PC-9 (cell line): ENCODE data around the gene PPP1R3C. TPM values are rescaled to one million over a fixed set of nuclear protein-coding genes. Genes with fewer than 3 reads are reported as not detected.

Experiments used
- BruUV-seq: library from RNA; stranded (reverse); fragments of 400-500 nt; replicated peaks from 2 replicates; lab custom pipeline; 2021; lab: Mats Ljungman, UMichigan
- CTCF ChIA-PET: fragments of 300-600 bp; sonication (Branson Sonifier 250); formaldehyde crosslinking; loops from one replicate; lab custom pipeline; 2022; ENCODE audit warnings: antibody characterized with exemption; lab: Charles Lee
- POLR2A ChIA-PET: fragments of 300-600 bp; sonication (Branson Sonifier 250); formaldehyde crosslinking; loops from one replicate; lab custom pipeline; 2022; ENCODE audit warnings: antibody characterized with exemption; ENCODE audit not compliant: unreplicated experiment; lab: Charles Lee
- DNase-seq, 2 experiments: peaks; one replicate each; pipeline versions ENCODE4 v3.0.0 to v3.0.0-alpha.2; 2015 to 2022; ENCODE audit warnings: mixed read lengths in 1 of 2
- H2AFZ ChIP-seq: fragments of 200-600 bp; sonication (generic); 2 replicates; pipeline ENCODE4 v1.8.1; 2017; ENCODE audit warnings: antibody characterized with exemption
- H3F3A ChIP-seq: fragments of 200-600 bp; sonication (generic); 2 replicates; pipeline ENCODE4 v1.8.1; 2017; ENCODE audit warnings: antibody characterized with exemption, mild to moderate bottlenecking, low read depth; ENCODE audit not compliant: insufficient read depth
- H3K27ac ChIP-seq: fragments of 200-600 bp; sonication (generic); 2 replicates; pipeline ENCODE4 v1.6.1; 2016; ENCODE audit warnings: mixed run types
- H3K27me3 ChIP-seq: fragments of 200-600 bp; sonication (generic); 2 replicates; pipeline ENCODE4 v1.6.1; 2016; ENCODE audit warnings: low read depth, mixed run types; ENCODE audit not compliant: insufficient read depth
- H3K36me3 ChIP-seq: fragments of 200-600 bp; sonication (generic); 2 replicates; pipeline ENCODE4 v1.6.1; 2016; ENCODE audit warnings: low read depth, mixed run types
- H3K4me1 ChIP-seq: fragments of 200-600 bp; sonication (generic); replicated peaks from 2 replicates; pipeline ENCODE4 v1.6.1; 2016; ENCODE audit warnings: mixed run types; ENCODE audit not compliant: insufficient read depth
- H3K4me2 ChIP-seq: fragments of 200-600 bp; sonication (generic); 2 replicates; pipeline ENCODE4 v1.6.1; 2017; ENCODE audit warnings: mixed run types
- H3K4me3 ChIP-seq: fragments of 200-600 bp; sonication (generic); 2 replicates; pipeline ENCODE4 v1.6.1; 2016; ENCODE audit warnings: mixed run types
- H3K79me2 ChIP-seq: fragments of 200-600 bp; sonication (generic); 2 replicates; pipeline ENCODE4 v1.6.1; 2017; ENCODE audit warnings: low read depth, mixed run types
- H3K9me2 ChIP-seq: fragments of 200-600 bp; sonication (generic); 2 replicates; pipeline ENCODE4 v1.8.1; 2017; ENCODE audit warnings: mild to moderate bottlenecking; ENCODE audit not compliant: insufficient read depth
- H3K9me3 ChIP-seq: fragments of 200-600 bp; sonication (generic); 2 replicates; pipeline ENCODE4 v1.8.1; 2016; ENCODE audit warnings: low read depth; ENCODE audit not compliant: insufficient read depth
- H4K20me1 ChIP-seq: fragments of 200-600 bp; sonication (generic); 2 replicates; pipeline ENCODE4 v1.8.1; 2017; ENCODE audit not compliant: insufficient read depth
- EZH2 ChIP-seq: fragments of 200-600 bp; sonication (generic); IDR thresholded peaks from 2 replicates; pipeline ENCODE4 v1.8.0; 2017; ENCODE audit warnings: antibody characterized with exemption, low read depth
- intact Hi-C: fragments of 100-400 bp; cut with micrococcal nuclease; formaldehyde crosslinking; loops from one replicate; pipeline ENCODE4 v1.10.0; 2022; ENCODE audit not compliant: unreplicated experiment
- total RNA-seq: library from RNA; stranded (reverse); gene quantifications from 2 replicates; pipeline ENCODE4 v1.2.3, GENCODE V29; 2021
- TF ChIP-seq, protein P1 (sequence below): fragments of 200-600 bp; sonication (generic); conservative IDR thresholded peaks from 2 replicates; pipeline ENCODE4 v1.6.1; 2017; ENCODE audit warnings: mixed run types, antibody characterized with exemption, mild to moderate bottlenecking, moderate library complexity

The PPP1R3C gene
- total RNA-seq, 1 experiment from 2014 or later: 1.8 TPM

DNA sequence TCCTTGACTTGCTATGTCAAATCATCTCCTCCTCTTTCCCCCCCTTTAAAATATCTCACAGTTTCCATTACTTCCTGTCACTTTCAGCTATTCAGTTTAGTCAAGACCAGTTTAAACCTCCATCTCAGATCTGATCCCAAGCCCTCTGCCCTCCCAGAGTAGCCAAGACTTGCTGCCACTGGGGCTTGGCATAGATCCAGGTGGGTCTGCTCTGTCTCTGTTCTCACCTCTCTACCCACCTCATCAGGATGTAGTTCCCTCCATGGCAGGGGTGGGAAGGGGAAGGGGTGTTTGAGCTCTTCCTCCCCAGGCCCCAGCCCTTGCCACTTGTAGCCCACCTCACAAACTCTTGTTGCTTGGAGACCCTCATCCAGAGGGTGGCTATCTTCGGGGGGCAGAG, 22.0 kb downstream of the PPP1R3C start:
- no peak overlapping the region for H3K27ac ChIP-seq
- H2AFZ ChIP-seq: no peak overlapping the region
- no peaks in the 10 kb centered on the region for H3K27me3 ChIP-seq
- no peaks in the 10 kb centered on the region for H3K9me2 ChIP-seq
- POLR2A ChIA-PET: no interaction called here
- H3K9me3 ChIP-seq: no peaks in the 10 kb centered on the region
- H3K36me3 ChIP-seq: no peaks in the 10 kb centered on the region
- TF ChIP-seq, protein P1, sequence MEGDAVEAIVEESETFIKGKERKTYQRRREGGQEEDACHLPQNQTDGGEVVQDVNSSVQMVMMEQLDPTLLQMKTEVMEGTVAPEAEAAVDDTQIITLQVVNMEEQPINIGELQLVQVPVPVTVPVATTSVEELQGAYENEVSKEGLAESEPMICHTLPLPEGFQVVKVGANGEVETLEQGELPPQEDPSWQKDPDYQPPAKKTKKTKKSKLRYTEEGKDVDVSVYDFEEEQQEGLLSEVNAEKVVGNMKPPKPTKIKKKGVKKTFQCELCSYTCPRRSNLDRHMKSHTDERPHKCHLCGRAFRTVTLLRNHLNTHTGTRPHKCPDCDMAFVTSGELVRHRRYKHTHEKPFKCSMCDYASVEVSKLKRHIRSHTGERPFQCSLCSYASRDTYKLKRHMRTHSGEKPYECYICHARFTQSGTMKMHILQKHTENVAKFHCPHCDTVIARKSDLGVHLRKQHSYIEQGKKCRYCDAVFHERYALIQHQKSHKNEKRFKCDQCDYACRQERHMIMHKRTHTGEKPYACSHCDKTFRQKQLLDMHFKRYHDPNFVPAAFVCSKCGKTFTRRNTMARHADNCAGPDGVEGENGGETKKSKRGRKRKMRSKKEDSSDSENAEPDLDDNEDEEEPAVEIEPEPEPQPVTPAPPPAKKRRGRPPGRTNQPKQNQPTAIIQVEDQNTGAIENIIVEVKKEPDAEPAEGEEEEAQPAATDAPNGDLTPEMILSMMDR: no peak
- no peak for TF ChIP-seq EZH2
- no peaks in the 10 kb centered on the region for H3K79me2 ChIP-seq
- H3K4me3 ChIP-seq: no peak overlapping the region
- no peak for DNase-seq
- H4K20me1 ChIP-seq: no peaks in the 10 kb centered on the region
- CTCF ChIA-PET: no interaction called here
- peaks cover 19% of the 10 kb centered on the region for H3K4me1 ChIP-seq
- intact Hi-C loops: loop anchor here (10.0 kb wide), 1 partner anchor 676 kb away; no protein-coding TSS in a partner anchor
- no TSS peak for BruUV-seq
- H3F3A ChIP-seq: peaks cover 21% of the 10 kb centered on the region
- no peak overlapping the region for H3K4me2 ChIP-seq

DNA sequence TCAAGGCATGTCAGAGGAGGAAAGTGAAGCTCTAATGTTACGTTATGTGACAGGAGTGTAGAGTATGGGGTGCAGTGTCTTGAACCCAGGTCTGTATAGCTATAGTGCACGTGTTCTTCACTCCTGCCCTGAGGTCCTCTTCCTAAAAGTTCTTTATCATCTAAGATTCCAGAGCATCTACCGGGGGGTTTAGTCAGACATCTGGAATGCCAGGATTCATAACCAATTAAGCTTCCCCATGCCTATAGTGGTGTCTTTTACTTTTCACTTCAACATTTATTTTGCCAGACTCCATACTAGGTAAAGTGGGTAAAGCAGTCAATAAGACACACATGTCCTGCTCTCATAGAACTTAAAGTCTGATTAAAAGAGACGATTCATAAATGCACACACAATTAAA, 22.4 kb downstream of the PPP1R3C start:
- CTCF ChIA-PET: no interaction called here
- no peak overlapping the region for H3K27ac ChIP-seq
- intact Hi-C loops: loop anchor here (10.0 kb wide), 1 partner anchor 676 kb away; no protein-coding TSS in a partner anchor
- POLR2A ChIA-PET: no interaction called here
- peaks cover 25% of the 10 kb centered on the region for H3F3A ChIP-seq
- no peak overlapping the region for H2AFZ ChIP-seq
- no peaks in the 10 kb centered on the region for H3K9me3 ChIP-seq
- no TSS peak for BruUV-seq
- peaks cover 21% of the 10 kb centered on the region for H3K4me1 ChIP-seq
- no peaks in the 10 kb centered on the region for H3K79me2 ChIP-seq
- H3K4me3 ChIP-seq: no peak overlapping the region
- no peak for DNase-seq
- TF ChIP-seq EZH2: no peak
- TF ChIP-seq, protein P1: no peak
- no peaks in the 10 kb centered on the region for H4K20me1 ChIP-seq
- no peaks in the 10 kb centered on the region for H3K27me3 ChIP-seq
- H3K9me2 ChIP-seq: no peaks in the 10 kb centered on the region
- H3K36me3 ChIP-seq: no peaks in the 10 kb centered on the region
- H3K4me2 ChIP-seq: no peak overlapping the region

DNA sequence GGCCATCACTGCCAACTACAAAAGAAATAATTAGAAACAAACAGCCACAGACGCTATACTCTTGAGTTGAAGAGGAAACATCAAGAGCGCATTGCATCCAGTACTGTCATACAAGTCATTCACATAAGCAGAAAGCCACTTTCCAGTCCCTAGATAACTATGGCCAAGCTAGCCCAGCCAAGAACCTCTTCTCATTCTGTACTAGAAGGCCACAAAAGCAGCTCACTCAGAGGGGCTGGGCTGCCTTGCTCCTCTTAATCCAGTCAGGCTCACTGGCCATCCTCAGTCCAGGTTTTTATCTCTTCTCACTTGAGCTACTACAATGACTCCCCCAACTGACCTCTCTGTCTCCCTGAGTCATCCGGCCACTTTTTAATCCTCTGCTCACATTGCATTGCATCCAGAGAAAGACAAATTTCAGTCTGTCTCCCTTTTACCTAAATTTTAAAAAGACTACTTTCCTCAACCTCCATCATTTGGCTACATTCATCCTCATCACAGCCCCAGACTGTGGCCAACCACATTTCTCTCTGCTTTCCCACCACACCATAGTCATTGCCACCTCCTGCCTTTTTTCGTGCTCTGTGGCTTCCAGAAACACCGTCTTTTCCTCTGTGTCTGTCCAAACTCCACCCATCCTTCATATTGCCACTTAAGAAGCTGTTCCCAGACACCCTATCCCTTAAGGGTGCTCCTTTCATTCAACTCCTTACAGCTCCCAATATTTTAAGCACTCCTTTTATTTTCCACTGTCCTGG, 25.0 kb downstream of the PPP1R3C start:
- Histone ChIP-seq H2AFZ (no peak overlapping the region), H3K9me2 (no peaks in the 10 kb centered on the region), H3K27me3 (no peaks in the 10 kb centered on the region), H3K4me3 (no peak overlapping the region), H3K27ac (no peak overlapping the region), H3K4me1 (peaks cover 26% of the 10 kb centered on the region), H3K36me3 (no peaks in the 10 kb centered on the region), H3K79me2 (no peaks in the 10 kb centered on the region), H4K20me1 (no peaks in the 10 kb centered on the region), H3F3A (peaks cover 26% of the 10 kb centered on the region; the same call in 1 of the 2 replicates), H3K9me3 (no peaks in the 10 kb centered on the region; the same call in 1 of the 2 replicates), H3K4me2 (no peak overlapping the region)
- DNase-seq: no peak
- TF ChIP-seq, protein P1: no peak
- TF ChIP-seq EZH2: no peak
- ChIA-PET POLR2A (no interaction called here), CTCF (no interaction called here)
- BruUV-seq: no TSS peak
- intact Hi-C loops: no loop called here
